H1 (cell line): ENCODE data around the gene FOSB.

Experiments
- EP300 ChIP-seq, 2 experiments: IDR thresholded peaks; 1 replicate in 1 of 2; 2 replicates in 1 of 2; pipeline ENCODE4 v1.6.1; 2011 to 2012; ENCODE audit warnings: low read depth in 2 of 2, low read length in 2 of 2, mild to moderate bottlenecking in 2 of 2, borderline replicate concordance in 1 of 2, inconsistent platforms in 1 of 2, moderate library complexity in 1 of 2
- EZH2 ChIP-seq: fragments of 200-600 bp; sonication (generic); IDR thresholded peaks from 2 replicates; pipeline ENCODE4 v1.7.1; 2012; ENCODE audit warnings: low read depth, mild to moderate bottlenecking, moderate library complexity, low read length, inconsistent platforms; ENCODE audit not compliant: severe bottlenecking
- POLR2A ChIP-seq, 2 experiments: IDR thresholded peaks; 1 replicate in 1 of 2; 2 replicates in 1 of 2; pipeline ENCODE4 v1.6.1; 2011; ENCODE audit warnings: low read depth in 2 of 2, low read length in 2 of 2, mild to moderate bottlenecking in 2 of 2; ENCODE audit errors: control extremely low read depth in 1 of 2
- RAD21 ChIP-seq, 2 experiments: IDR thresholded peaks in 1 of 2; conservative IDR thresholded peaks in 1 of 2; 2 replicates each; pipeline ENCODE4 v1.6.1; 2011; ENCODE audit warnings: low read depth in 2 of 2, low read length in 2 of 2, improper control_type of control experiment in 1 of 2, inconsistent platforms in 1 of 2, mild to moderate bottlenecking in 1 of 2, moderate library complexity in 1 of 2
- RNF2 ChIP-seq: fragments of 200-900, 300-1000 bp; sonication (generic); IDR thresholded peaks from 2 replicates; pipeline ENCODE4 v1.7.1; 2016; ENCODE audit warnings: borderline replicate concordance, low read depth, mild to moderate bottlenecking, antibody characterized with exemption, low read length; ENCODE audit not compliant: poor library complexity, severe bottlenecking; ENCODE audit errors: missing control alignments
- RXRA ChIP-seq: IDR thresholded peaks from 2 replicates; pipeline ENCODE4 v1.6.1; 2011; ENCODE audit warnings: low read depth, mild to moderate bottlenecking, low read length, moderate library complexity; ENCODE audit not compliant: insufficient read depth
- SIN3A ChIP-seq, 2 experiments: IDR thresholded peaks in 1 of 2; conservative IDR thresholded peaks in 1 of 2; 2 replicates each; pipeline ENCODE4 v1.6.1; 2011 to 2012; ENCODE audit warnings: low read length in 2 of 2, improper control_type of control experiment in 1 of 2, low read depth in 1 of 2, mild to moderate bottlenecking in 1 of 2
- TAF1 ChIP-seq: IDR thresholded peaks from 2 replicates; pipeline ENCODE4 v1.6.1; 2011; ENCODE audit warnings: mild to moderate bottlenecking, low read depth, low read length
- ZNF274 ChIP-seq: IDR thresholded peaks from 2 replicates; pipeline ENCODE4 v1.7.0; 2012; ENCODE audit warnings: low read length, borderline replicate concordance; ENCODE audit errors: extremely low read depth
- TF ChIP-seq, protein P1 (sequence below), 3 experiments: IDR thresholded peaks; 1 replicate in 2 of 3; 2 replicates in 1 of 3; pipeline versions ENCODE4 v1.5.1 to v1.6.1; 2011; ENCODE audit warnings: low read length in 3 of 3, mild to moderate bottlenecking in 3 of 3, inconsistent platforms in 2 of 3, low read depth in 1 of 3, moderate library complexity in 1 of 3; ENCODE audit not compliant: insufficient read depth in 1 of 3; ENCODE audit errors: control extremely low read depth in 1 of 3
- TF ChIP-seq, protein P2 (sequence below): IDR thresholded peaks from 2 replicates; pipeline ENCODE4 v1.6.1; 2011; ENCODE audit warnings: low read length, improper control_type of control experiment
- TF ChIP-seq, protein P3 (sequence below): fragments of 300-600 bp; sonication (generic); IDR thresholded peaks from 2 replicates; pipeline ENCODE4 v1.7.1; 2012; ENCODE audit warnings: low read length, moderate library complexity, mild to moderate bottlenecking, inconsistent platforms; ENCODE audit not compliant: insufficient replicate concordance

DNA sequence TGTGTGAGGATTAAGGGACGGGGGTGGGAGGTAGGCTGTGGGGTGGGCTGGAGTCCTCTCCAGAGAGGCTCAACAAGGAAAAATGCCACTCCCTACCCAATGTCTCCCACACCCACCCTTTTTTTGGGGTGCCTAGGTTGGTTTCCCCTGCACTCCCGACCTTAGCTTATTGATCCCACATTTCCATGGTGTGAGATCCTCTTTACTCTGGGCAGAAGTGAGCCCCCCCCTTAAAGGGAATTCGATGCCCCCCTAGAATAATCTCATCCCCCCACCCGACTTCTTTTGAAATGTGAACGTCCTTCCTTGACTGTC lies 5.5 kb downstream of the FOSB start:
- no peak for TF ChIP-seq EP300 (IDR thresholded peaks at IDR 0.05; ENCODE audit: borderline replicate concordance in 1 of 2, low read depth in 2 of 2, low read length in 2 of 2)
- no peak; a peak in 1 of 3 replicates for TF ChIP-seq POLR2A (IDR thresholded peaks at IDR 0.05; ENCODE audit: control extremely low read depth in 1 of 2, low read depth in 2 of 2, low read length in 2 of 2)
- TF ChIP-seq RAD21 (IDR thresholded peaks at IDR 0.05 in 1 of 2, conservative IDR thresholded peaks at IDR 0.05 in 1 of 2; ENCODE audit: low read depth in 2 of 2, low read length in 2 of 2), result no peak
- no peak for TF ChIP-seq RNF2
- no peak for TF ChIP-seq EZH2
- TF ChIP-seq ZNF274, result no peak
- TF ChIP-seq, protein P1, sequence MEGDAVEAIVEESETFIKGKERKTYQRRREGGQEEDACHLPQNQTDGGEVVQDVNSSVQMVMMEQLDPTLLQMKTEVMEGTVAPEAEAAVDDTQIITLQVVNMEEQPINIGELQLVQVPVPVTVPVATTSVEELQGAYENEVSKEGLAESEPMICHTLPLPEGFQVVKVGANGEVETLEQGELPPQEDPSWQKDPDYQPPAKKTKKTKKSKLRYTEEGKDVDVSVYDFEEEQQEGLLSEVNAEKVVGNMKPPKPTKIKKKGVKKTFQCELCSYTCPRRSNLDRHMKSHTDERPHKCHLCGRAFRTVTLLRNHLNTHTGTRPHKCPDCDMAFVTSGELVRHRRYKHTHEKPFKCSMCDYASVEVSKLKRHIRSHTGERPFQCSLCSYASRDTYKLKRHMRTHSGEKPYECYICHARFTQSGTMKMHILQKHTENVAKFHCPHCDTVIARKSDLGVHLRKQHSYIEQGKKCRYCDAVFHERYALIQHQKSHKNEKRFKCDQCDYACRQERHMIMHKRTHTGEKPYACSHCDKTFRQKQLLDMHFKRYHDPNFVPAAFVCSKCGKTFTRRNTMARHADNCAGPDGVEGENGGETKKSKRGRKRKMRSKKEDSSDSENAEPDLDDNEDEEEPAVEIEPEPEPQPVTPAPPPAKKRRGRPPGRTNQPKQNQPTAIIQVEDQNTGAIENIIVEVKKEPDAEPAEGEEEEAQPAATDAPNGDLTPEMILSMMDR (IDR thresholded peaks at IDR 0.05; ENCODE audit: control extremely low read depth in 1 of 3, insufficient read depth in 1 of 3, low read depth in 1 of 3, low read length in 3 of 3), result no peak
- no peak for TF ChIP-seq SIN3A (conservative IDR thresholded peaks at IDR 0.05 in 1 of 2, IDR thresholded peaks at IDR 0.05 in 1 of 2; ENCODE audit: low read depth in 1 of 2, low read length in 2 of 2)
- TF ChIP-seq, protein P2, sequence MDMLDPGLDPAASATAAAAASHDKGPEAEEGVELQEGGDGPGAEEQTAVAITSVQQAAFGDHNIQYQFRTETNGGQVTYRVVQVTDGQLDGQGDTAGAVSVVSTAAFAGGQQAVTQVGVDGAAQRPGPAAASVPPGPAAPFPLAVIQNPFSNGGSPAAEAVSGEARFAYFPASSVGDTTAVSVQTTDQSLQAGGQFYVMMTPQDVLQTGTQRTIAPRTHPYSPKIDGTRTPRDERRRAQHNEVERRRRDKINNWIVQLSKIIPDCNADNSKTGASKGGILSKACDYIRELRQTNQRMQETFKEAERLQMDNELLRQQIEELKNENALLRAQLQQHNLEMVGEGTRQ, result no peak
- TF ChIP-seq RXRA, result no peak
- no peak for TF ChIP-seq TAF1
- TF ChIP-seq, protein P3, sequence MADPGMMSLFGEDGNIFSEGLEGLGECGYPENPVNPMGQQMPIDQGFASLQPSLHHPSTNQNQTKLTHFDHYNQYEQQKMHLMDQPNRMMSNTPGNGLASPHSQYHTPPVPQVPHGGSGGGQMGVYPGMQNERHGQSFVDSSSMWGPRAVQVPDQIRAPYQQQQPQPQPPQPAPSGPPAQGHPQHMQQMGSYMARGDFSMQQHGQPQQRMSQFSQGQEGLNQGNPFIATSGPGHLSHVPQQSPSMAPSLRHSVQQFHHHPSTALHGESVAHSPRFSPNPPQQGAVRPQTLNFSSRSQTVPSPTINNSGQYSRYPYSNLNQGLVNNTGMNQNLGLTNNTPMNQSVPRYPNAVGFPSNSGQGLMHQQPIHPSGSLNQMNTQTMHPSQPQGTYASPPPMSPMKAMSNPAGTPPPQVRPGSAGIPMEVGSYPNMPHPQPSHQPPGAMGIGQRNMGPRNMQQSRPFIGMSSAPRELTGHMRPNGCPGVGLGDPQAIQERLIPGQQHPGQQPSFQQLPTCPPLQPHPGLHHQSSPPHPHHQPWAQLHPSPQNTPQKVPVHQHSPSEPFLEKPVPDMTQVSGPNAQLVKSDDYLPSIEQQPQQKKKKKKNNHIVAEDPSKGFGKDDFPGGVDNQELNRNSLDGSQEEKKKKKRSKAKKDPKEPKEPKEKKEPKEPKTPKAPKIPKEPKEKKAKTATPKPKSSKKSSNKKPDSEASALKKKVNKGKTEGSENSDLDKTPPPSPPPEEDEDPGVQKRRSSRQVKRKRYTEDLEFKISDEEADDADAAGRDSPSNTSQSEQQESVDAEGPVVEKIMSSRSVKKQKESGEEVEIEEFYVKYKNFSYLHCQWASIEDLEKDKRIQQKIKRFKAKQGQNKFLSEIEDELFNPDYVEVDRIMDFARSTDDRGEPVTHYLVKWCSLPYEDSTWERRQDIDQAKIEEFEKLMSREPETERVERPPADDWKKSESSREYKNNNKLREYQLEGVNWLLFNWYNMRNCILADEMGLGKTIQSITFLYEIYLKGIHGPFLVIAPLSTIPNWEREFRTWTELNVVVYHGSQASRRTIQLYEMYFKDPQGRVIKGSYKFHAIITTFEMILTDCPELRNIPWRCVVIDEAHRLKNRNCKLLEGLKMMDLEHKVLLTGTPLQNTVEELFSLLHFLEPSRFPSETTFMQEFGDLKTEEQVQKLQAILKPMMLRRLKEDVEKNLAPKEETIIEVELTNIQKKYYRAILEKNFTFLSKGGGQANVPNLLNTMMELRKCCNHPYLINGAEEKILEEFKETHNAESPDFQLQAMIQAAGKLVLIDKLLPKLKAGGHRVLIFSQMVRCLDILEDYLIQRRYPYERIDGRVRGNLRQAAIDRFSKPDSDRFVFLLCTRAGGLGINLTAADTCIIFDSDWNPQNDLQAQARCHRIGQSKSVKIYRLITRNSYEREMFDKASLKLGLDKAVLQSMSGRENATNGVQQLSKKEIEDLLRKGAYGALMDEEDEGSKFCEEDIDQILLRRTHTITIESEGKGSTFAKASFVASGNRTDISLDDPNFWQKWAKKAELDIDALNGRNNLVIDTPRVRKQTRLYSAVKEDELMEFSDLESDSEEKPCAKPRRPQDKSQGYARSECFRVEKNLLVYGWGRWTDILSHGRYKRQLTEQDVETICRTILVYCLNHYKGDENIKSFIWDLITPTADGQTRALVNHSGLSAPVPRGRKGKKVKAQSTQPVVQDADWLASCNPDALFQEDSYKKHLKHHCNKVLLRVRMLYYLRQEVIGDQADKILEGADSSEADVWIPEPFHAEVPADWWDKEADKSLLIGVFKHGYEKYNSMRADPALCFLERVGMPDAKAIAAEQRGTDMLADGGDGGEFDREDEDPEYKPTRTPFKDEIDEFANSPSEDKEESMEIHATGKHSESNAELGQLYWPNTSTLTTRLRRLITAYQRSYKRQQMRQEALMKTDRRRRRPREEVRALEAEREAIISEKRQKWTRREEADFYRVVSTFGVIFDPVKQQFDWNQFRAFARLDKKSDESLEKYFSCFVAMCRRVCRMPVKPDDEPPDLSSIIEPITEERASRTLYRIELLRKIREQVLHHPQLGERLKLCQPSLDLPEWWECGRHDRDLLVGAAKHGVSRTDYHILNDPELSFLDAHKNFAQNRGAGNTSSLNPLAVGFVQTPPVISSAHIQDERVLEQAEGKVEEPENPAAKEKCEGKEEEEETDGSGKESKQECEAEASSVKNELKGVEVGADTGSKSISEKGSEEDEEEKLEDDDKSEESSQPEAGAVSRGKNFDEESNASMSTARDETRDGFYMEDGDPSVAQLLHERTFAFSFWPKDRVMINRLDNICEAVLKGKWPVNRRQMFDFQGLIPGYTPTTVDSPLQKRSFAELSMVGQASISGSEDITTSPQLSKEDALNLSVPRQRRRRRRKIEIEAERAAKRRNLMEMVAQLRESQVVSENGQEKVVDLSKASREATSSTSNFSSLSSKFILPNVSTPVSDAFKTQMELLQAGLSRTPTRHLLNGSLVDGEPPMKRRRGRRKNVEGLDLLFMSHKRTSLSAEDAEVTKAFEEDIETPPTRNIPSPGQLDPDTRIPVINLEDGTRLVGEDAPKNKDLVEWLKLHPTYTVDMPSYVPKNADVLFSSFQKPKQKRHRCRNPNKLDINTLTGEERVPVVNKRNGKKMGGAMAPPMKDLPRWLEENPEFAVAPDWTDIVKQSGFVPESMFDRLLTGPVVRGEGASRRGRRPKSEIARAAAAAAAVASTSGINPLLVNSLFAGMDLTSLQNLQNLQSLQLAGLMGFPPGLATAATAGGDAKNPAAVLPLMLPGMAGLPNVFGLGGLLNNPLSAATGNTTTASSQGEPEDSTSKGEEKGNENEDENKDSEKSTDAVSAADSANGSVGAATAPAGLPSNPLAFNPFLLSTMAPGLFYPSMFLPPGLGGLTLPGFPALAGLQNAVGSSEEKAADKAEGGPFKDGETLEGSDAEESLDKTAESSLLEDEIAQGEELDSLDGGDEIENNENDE, result no peak
